ENCODE results near the gene NPAS4. TPM values are rescaled to one million over a fixed set of nuclear protein-coding genes. Genes with fewer than 3 reads are reported as not detected.

Gene NPAS4
- total RNA-seq, 1 donor from 2014 or later = 1.1 TPM

- Mint-ChIP-seq H3K36me3 (no peaks in the 10 kb centered on the region), H3K27ac (peak overlapping the region; percentile 59), H3K4me3 (no peak overlapping the region), H3K9me3 (peaks cover 13% of the 10 kb centered on the region), H3K4me1 (peaks cover 6% of the 10 kb centered on the region), H3K27me3 (ENCODE audit: low read depth) (no peaks in the 10 kb centered on the region)
- no peak for TF ChIP-seq CTCF (IDR thresholded peaks at IDR 0.05; ENCODE audit: unreplicated experiment)
- DNase-seq (ENCODE audit: low spot score in 2 of 2, unreplicated experiment in 2 of 2) = no peak
Measured at GRCh38 chr11:66464916-66465315, 44.1 kb downstream of the NPAS4 start.

- Mint-ChIP-seq H3K27ac (peak overlapping the region; percentile 82), H3K27me3 (ENCODE audit: low read depth) (no peaks in the 10 kb centered on the region), H3K36me3 (no peaks in the 10 kb centered on the region), H3K9me3 (peaks cover 13% of the 10 kb centered on the region), H3K4me1 (peaks cover 6% of the 10 kb centered on the region), H3K4me3 (peak overlapping the region; percentile 87)
- no peak for DNase-seq (ENCODE audit: low spot score in 2 of 2, unreplicated experiment in 2 of 2)
- TF ChIP-seq CTCF (IDR thresholded peaks at IDR 0.05; ENCODE audit: unreplicated experiment) = no peak
Measured at GRCh38 chr11:66465373-66466224, 44.8 kb downstream of the NPAS4 start.

GRCh38 chr11:66466225-66467033 is 45.6 kb downstream of the NPAS4 start, which contains the start of gene PELI3:
Gene PELI3 (plus strand): TSS chr11:66466905. CDS start chr11:66468129, 1,224 bp downstream.
- H3K4me1 Mint-ChIP-seq = peaks cover 6% of the 10 kb centered on the region

GRCh38 chr11:66467034-66467659 is 46.3 kb downstream of the NPAS4 start:
- H3K36me3 Mint-ChIP-seq = no peaks in the 10 kb centered on the region
- no peaks in the 10 kb centered on the region for H3K27me3 Mint-ChIP-seq (ENCODE audit: low read depth)
- peaks cover 13% of the 10 kb centered on the region for H3K9me3 Mint-ChIP-seq
- DNase-seq (ENCODE audit: low spot score in 2 of 2, unreplicated experiment in 2 of 2) = peak; percentile 40 to 68
- peak overlapping the region; percentile 85 for H3K4me3 Mint-ChIP-seq
- peak overlapping the region; percentile 80 for H3K27ac Mint-ChIP-seq
- peaks cover 6% of the 10 kb centered on the region for H3K4me1 Mint-ChIP-seq
- peak; percentile 49 for TF ChIP-seq CTCF (IDR thresholded peaks at IDR 0.05; ENCODE audit: unreplicated experiment)

More at GRCh38 chr11:66466225-66467033, 45.6 kb downstream of the NPAS4 start, which contains the start of gene PELI3:
- no peaks in the 10 kb centered on the region for H3K36me3 Mint-ChIP-seq
- TF ChIP-seq CTCF (IDR thresholded peaks at IDR 0.05; ENCODE audit: unreplicated experiment) = no peak
- H3K4me3 Mint-ChIP-seq = peak within 1 kb of the TSS; percentile 87
- peaks cover 13% of the 10 kb centered on the region for H3K9me3 Mint-ChIP-seq
- H3K27ac Mint-ChIP-seq = peak within 1 kb of the TSS; percentile 82
- H3K27me3 Mint-ChIP-seq (ENCODE audit: low read depth) = no peaks in the 10 kb centered on the region
- DNase-seq (ENCODE audit: low spot score in 2 of 2, unreplicated experiment in 2 of 2) = peak; percentile 92 to 96

GRCh38 chr11:66467756-66468155 is 46.9 kb downstream of the NPAS4 start:
- H3K9me3 Mint-ChIP-seq = peaks cover 9% of the 10 kb centered on the region
- no peaks in the 10 kb centered on the region for H3K27me3 Mint-ChIP-seq (ENCODE audit: low read depth)
- no peaks in the 10 kb centered on the region for H3K36me3 Mint-ChIP-seq
- H3K4me1 Mint-ChIP-seq = peaks cover 6% of the 10 kb centered on the region
- H3K4me3 Mint-ChIP-seq = peak overlapping the region; percentile 85
- no peak for TF ChIP-seq CTCF (IDR thresholded peaks at IDR 0.05; ENCODE audit: unreplicated experiment)
- H3K27ac Mint-ChIP-seq = peak overlapping the region; percentile 80
- DNase-seq (ENCODE audit: low spot score in 2 of 2, unreplicated experiment in 2 of 2) = no peak
